ENCODE measurements around the gene HSPA1B. TPM values are rescaled to one million over a fixed set of nuclear protein-coding genes. Genes with fewer than 3 reads are reported as not detected.
A peak's percentile ranks its signal among the peaks of the same experiment; 100 is the strongest.

Gene HSPA1B
- total and polyA plus RNA-seq, 12 donors = 16.9 to 258 (median 153) TPM

DNA sequence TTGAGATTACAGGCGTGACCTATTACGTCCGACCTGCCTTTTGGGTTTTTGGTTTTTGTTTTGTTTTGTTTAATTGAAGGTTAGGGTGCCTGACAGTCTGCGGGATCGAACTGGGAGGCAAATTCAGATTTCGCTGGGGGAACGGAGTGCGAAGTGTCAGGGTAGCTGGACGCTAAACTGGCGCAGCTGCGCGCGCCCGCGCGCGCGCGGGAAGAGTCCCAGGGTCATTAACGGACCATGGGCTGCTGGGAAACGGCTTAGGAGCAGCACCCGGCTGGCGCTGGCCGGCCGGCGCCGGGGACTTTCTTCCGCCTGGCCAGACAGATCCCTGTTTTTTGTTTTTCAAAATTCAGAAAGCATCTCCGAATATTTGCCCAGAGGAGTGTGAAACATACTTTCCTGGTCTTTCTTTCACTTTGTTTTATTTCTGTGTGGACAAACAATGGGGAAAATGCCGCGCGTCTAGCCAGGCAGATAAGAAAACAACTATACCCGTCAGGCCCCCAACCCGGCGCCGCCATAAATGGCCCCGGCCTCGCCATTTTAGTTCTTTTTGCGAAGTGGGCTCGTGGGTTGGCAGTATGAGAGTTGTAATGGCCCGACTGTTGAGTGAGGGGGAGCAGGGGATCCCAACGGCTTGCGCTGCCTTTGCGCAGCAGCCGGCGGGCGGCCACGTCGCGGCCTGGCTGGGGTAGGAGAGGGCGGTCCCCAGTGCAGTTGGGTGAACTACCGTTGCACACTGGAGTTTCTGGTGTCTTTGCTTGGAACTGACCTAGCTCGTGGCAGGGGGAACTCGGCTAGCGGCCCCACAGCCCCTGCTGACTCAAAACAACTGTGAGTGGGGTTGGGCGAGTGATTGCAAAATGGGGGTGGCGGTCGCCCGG lies 7.1 kb downstream of the HSPA1B start:
- TF ChIP-seq, protein P1, sequence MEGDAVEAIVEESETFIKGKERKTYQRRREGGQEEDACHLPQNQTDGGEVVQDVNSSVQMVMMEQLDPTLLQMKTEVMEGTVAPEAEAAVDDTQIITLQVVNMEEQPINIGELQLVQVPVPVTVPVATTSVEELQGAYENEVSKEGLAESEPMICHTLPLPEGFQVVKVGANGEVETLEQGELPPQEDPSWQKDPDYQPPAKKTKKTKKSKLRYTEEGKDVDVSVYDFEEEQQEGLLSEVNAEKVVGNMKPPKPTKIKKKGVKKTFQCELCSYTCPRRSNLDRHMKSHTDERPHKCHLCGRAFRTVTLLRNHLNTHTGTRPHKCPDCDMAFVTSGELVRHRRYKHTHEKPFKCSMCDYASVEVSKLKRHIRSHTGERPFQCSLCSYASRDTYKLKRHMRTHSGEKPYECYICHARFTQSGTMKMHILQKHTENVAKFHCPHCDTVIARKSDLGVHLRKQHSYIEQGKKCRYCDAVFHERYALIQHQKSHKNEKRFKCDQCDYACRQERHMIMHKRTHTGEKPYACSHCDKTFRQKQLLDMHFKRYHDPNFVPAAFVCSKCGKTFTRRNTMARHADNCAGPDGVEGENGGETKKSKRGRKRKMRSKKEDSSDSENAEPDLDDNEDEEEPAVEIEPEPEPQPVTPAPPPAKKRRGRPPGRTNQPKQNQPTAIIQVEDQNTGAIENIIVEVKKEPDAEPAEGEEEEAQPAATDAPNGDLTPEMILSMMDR (IDR thresholded peaks at IDR 0.05) = no peak
- Histone ChIP-seq H3K27ac (peak overlapping the region; percentile 89 to 98 (median 96)), H3K27me3 (no peaks in the 10 kb centered on the region), H3K36me3 (peaks cover 0 to 37% (median 29%) of the 10 kb centered on the region in 9 donors), H3K9me3 (no peaks in the 10 kb centered on the region), H3K4me1 (peaks cover 27 to 79% (median 62%) of the 10 kb centered on the region in 9 donors), H3K4me3 (peak overlapping the region; percentile 84 to 100 (median 93))
- DNase-seq (peak; percentile 90), ATAC-seq (peak; percentile 87 to 95 (median 93))
- 0 to 1% methylated on average over 59 of the region's 59 CpGs for WGBS, 2 donors
- intact Hi-C loops (cut with DNase I) = loop anchor here (2.0 to 10.0 kb wide), 16 partner anchors 28 to 290 kb away; partner anchors contain the start of genes LY6G5C (in 7 of the 10), VWA7 (in 4 of the 10), CLIC1 (in 3 of the 10) and DDAH2 (in 3 of the 10)

DNA sequence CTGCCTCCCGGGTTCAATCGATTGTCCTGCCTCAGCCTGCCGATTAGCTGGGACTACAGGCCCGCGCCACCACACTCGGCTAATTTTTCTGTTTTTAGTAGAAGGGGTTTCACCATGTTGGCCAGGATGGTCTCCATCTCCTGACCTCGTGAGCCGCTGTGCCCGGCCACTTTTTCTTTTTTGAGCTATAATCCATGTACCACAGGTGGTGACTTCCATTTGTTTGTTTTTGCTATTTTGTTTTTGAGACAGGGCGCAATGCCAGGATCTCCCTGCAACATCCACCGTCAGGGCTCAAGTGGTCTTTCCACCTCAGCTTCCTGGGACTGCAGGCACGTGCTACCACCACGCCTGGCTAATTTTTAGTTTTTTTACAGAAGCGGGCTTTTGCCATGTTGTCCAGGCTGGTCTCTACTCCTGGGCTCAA lies 8.5 kb downstream of the HSPA1B start:
- 14 to 19% methylated on average over 14 of the region's 14 CpGs for WGBS, 2 donors
- Histone ChIP-seq H3K27me3 (no peaks in the 10 kb centered on the region), H3K36me3 (peaks cover 0 to 51% (median 43%) of the 10 kb centered on the region in 9 donors), H3K4me1 (peaks cover 24 to 70% (median 54%) of the 10 kb centered on the region in 9 donors), H3K27ac (peak overlapping the region in 9 of 10 donors; percentile 5 to 98 (median 96)), H3K9me3 (no peaks in the 10 kb centered on the region), H3K4me3 (peak overlapping the region; percentile 8 to 100 (median 90))
- DNase-seq = no peak
- TF ChIP-seq, protein P1 (IDR thresholded peaks at IDR 0.05) = no peak
- ATAC-seq = no peak
- intact Hi-C loops (cut with DNase I) = loop anchor here in 7 of 10 donors (5.0 to 10.0 kb wide), 6 partner anchors 59 to 291 kb away; partner anchors contain the start of genes VWA7 (in 3 of the 7), ATP6V1G2 (in 2 of the 7), DDX39B (in 2 of the 7) and NFKBIL1 (in 2 of the 7)

DNA sequence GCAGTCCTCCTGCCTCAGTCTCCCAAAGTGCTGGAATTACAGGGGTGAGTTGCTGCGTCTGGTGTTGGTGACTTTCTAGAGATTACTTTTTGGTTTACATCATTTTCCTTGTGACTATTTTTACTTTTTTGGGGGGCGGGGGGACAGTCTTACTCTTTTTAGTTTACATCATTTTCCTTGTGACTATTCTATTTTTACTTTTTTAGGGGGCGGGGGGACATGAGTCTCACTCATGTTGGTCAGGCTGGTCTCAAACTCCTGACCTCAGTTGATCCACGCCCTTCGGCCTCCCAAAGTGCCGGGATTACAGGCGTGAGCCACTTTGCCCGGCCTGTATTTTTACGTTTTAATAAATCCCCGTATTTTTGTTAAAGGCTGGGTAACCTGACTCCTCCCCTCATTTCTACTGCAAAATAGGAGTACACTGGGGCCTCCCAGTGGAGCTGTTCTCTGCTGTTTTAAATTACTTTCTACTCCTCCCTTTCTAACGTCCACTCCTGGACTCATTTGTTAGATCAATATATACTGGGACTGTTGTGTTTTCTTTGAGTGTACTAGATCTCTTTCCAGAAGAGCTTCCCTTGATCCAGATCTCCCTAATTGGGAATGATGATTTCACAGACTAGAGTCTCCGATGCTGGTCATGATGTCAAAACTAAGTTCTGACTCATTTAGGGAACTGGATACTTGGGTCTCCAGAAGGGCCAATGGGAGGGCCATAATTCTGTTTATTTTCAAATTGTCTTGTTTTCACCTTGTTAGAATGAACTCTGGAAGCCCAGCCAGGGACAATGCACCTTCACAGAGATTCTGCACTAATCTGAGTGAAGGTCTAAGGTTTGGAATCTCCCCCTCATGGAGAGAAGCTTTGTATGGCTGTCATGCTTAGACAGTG lies 9.2 kb downstream of the HSPA1B start:
- Histone ChIP-seq H3K27me3 (no peaks in the 10 kb centered on the region), H3K4me1 (peaks cover 23 to 64% (median 48%) of the 10 kb centered on the region in 9 donors), H3K4me3 (peak overlapping the region; percentile 8 to 100 (median 90)), H3K36me3 (peaks cover 0 to 58% (median 45%) of the 10 kb centered on the region in 9 donors), H3K9me3 (no peaks in the 10 kb centered on the region), H3K27ac (peak overlapping the region in 9 of 10 donors; percentile 5 to 98 (median 96))
- TF ChIP-seq, protein P1 (IDR thresholded peaks at IDR 0.05) = no peak
- WGBS, 2 donors = 17 to 32% methylated on average over 12 of the region's 12 CpGs
- intact Hi-C loops (cut with DNase I) = loop anchor here in 7 of 10 donors (5.0 to 10.0 kb wide), 6 partner anchors 59 to 292 kb away; partner anchors contain the start of genes VWA7 (in 3 of the 7), ATP6V1G2 (in 2 of the 7), DDX39B (in 2 of the 7) and NFKBIL1 (in 2 of the 7)
- ATAC-seq = no peak
- no peak for DNase-seq
